HG03097 (cell line): ENCODE measurements around the gene OR51B2.
A peak's percentile ranks its signal among the peaks of the same experiment; 100 is the strongest.
"Not testable (repeated sequence)": the region's sequence is repeated elsewhere in the genome, so short reads cannot be mapped to it uniquely, and the experiment has no call there.

Source experiments
- ATAC-seq: cut with Tn5 transposase; IDR thresholded peaks from one replicate; pipeline ENCODE4 v1.9.1; 2021; ENCODE audit not compliant: unreplicated experiment, low FRiP score

The OR51B2 gene, protein sequence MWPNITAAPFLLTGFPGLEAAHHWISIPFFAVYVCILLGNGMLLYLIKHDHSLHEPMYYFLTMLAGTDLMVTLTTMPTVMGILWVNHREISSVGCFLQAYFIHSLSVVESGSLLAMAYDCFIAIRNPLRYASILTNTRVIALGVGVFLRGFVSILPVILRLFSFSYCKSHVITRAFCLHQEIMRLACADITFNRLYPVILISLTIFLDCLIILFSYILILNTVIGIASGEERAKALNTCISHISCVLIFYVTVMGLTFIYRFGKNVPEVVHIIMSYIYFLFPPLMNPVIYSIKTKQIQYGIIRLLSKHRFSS

GRCh38 chr11:5324197-5324596 lies at the start of gene OR51B2:
TSS of gene OR51B2 (minus strand) at chr11:5324297. CDS start at chr11:5324297, 0 bp downstream.
- ATAC-seq, result no peak

DNA sequence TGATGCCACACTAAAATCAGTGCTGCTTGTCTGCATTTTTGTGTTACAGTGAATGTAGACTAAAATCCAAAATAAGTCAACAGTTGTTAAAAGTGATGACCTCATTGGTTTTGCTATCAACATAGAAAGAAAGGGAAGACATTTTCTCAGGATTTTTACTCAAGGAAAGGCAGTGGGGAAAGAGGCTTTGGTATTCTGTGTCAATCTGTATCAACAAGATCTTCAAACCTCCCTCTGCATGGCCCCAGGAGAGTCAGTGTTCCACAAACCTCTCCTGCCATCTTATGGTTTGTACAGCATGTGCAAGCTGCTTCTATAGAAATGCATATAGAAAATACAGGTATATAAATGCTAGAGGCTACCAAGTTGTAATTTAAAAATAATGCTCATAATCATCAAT lies 45.7 kb upstream of the OR51B2 start:
- ATAC-seq, result peak; percentile 54

GRCh38 chr11:5368502-5369043 lies 44.5 kb upstream of the OR51B2 start:
- ATAC-seq, result no peak

DNA sequence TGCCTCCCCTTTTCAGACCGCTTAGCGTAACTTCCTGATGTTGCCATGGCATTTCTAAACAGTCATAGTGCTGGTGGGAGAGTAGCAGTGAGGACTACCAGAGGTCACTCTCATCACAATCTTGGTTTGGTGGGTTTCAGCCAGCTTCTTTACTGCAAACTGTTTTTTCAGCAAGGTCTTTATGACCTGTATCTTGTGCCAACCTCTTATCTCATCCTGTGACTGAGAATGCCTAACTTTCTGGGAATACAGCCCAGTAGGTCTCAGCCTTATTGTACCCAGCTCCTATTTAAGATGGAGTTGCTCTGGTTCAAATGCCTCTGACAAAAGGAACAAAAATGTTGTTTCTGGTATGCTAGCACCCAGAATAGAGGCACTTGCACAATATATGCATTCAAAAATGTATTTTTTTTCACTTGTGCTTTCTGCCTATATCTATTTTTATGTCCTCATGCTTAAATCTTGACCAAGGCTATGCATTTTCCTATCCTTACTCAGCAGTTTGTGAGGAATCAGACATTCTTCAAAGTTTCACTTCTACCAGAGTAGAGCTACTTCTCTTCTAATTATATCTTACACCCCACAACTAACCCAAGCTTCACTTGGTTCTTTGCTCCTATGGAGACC lies 43.5 kb upstream of the OR51B2 start:
- no peak for ATAC-seq

DNA sequence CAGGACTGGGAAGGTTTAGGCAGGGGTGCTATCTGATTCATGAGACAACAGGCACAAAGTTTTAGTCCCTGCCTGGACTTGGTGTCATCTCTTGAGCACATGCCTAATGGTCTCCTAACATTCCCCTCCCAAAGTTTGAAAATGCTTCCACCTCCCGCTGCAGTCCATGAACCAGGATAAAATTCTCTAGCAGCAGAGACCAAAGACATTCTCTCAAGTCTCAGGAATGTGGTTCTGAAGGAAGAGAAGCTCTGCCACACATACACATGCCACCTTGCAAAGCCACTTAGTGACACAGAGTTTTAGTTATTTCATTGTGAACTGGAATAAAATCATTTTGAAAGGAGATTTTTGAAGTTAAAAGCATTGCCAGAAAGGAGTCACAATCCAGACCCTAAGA lies 42.8 kb upstream of the OR51B2 start:
- no peak for ATAC-seq

GRCh38 chr11:5366365-5366764 lies 42.3 kb upstream of the OR51B2 start:
- not testable (repeated sequence) for ATAC-seq

- no peak for ATAC-seq
Measured at GRCh38 chr11:5364214-5364613, 40.1 kb upstream of the OR51B2 start.

GRCh38 chr11:5363679-5364078 lies 39.6 kb upstream of the OR51B2 start:
- no peak for ATAC-seq

DNA sequence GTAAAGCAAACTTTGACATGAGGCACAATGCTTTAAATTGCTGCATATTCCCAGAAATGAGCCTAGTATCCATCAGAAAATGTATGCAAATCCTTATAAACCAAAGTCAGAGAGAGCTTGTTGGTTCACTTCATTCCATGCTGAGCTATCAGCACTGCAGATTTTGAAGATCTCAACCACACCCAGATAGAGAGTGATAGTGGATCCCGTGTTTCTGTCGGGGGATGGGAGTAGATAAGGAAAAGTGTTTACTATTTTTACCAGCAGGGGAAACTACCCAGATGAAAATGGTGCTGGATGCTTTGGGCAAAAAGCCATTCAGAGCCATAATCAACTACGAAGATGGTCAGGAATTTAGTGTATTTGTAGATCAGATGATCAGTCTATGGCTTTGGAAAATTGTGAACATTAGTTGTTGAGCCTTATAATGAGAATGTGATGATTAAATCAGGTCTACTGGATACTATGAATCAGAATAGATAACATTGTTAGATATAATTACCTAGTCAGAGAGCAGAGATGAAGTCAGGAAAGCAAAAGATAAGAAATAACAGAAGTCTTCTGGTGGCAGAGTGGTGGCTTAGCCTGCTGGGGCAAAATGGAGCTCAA lies 38.0 kb upstream of the OR51B2 start:
- no peak for ATAC-seq

GRCh38 chr11:5356031-5356430 lies 31.9 kb upstream of the OR51B2 start:
- ATAC-seq, result not testable (repeated sequence)

GRCh38 chr11:5351208-5351607 lies 27.1 kb upstream of the OR51B2 start, which contains the start of gene OR51B6:
TSS of gene OR51B6 (plus strand) at chr11:5351508. CDS start at chr11:5351508, 0 bp downstream.
- no peak for ATAC-seq

- ATAC-seq, result no peak
Measured at GRCh38 chr11:5349550-5349949, 25.5 kb upstream of the OR51B2 start.

- ATAC-seq, result no peak
Measured at GRCh38 chr11:5348551-5349194, 24.6 kb upstream of the OR51B2 start.

DNA sequence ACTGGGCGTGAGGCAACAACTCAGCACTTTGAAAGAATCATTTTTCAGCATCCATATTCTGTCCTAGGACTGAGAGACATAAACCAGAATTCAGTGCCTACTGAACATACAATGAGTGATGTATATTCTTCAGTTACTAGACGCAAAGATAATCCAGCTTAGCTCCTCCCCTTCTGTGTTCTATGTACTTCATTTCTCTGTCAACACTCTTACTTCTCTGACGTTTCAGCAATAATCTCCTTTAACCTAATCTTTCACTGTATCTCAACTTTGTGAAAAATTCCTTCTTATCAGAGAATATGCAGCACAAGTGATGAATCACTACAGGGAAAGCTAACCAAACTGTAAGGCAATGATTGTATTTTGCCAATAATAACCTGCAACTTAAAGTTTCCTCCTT lies 21.7 kb upstream of the OR51B2 start:
- no peak for ATAC-seq

GRCh38 chr11:5343474-5344335 lies 19.6 kb upstream of the OR51B2 start, which contains the start of gene OR51B5:
TSS of gene OR51B5 (minus strand) at chr11:5343524. CDS start at chr11:5343524, 0 bp downstream.
- ATAC-seq, result no peak

DNA sequence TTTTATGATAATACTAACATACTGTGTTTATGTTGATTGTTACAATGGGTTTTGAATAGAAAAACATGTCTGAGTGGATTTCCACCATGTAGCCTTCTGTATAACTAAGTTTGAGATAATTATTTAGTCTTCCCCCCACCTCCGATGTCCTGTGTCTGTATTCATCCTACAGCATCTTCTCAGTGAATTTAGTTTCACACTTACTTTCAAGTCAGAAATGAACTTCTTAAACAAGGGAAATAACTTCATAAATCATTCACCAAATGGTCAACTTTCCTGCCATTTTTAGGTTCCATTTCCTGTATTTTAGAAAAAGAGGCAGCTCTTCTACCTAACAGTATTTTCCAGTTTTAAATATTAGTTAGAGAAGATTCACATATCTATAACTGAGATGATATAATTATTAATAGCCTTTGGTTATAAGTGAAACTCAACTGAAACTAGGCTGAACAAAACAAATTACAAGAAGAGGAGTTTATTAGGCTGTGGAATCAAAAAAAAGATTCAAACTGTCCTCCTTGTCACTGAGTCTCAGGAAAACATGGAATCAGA lies 15.8 kb upstream of the OR51B2 start:
- peak; percentile 90 for ATAC-seq

DNA sequence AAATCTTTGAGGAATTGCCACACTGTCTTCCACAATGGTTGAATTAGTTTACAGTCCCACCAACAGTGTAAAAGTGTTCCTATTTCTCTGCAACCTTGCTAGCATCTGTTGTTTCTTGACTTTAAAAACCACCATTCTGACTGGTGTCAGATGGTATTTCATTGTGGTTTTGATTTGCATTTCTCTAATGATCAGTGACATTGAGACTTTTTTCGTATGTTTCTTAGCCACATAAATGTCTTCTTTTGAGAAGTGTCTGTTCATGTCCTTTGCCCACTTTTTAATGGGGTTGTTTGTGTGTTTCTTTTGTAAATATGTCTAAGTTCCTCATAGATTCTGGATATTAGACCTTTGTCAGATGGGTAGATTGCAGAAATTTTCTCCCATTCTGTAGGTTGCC lies 13.2 kb upstream of the OR51B2 start:
- not testable (repeated sequence) for ATAC-seq

- no peak for ATAC-seq
Measured at GRCh38 chr11:5336331-5336730, 12.2 kb upstream of the OR51B2 start.

DNA sequence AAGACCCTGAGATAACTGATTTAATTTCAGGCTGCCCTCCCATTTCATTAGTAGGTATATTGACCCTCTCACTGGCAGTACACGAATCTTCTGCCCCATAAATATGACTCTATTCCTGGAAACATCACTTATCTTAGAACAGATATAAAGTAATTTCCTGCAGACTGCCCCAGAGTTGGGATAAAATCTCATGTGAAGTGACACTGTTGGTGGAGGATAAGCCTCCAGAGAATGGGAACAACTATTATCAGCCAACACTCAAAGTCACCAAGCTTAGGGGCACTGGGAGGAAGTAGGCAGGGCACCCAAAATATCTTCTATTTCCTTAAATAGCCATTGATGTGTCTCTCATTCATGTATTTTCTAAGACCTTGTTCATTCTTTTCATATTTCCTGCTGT lies 11.1 kb upstream of the OR51B2 start:
- ATAC-seq, result no peak

GRCh38 chr11:5317292-5317691 lies 6.8 kb downstream of the OR51B2 start:
- ATAC-seq, result no peak
